ENCODE results near the gene BLTP2. TPM values are rescaled to one million over a fixed set of nuclear protein-coding genes. Genes with fewer than 3 reads are reported as not detected.

The BLTP2 gene
- total RNA-seq, 1 experiment from 2014 or later, result 139 TPM

DNA sequence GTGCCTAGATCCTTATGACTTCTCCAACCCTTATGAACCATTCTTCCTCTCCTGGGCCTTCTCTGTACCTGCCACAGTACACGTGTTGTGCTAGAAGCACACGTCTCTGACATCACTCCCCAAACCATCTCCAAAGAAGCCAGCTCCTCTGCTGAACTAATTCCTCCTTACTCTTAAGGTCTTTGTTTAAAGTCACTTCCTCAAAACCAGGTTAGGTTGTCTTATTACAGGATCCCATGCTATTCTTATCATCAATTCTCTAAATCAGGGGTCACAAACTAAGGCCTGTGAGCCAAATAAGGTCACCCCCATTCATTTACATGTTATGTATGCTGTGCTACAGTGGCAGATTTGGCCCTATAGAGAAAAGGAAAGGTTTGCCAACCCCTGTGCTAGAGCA, 21.0 kb upstream of the BLTP2 start:
- Mint-ChIP-seq H3K27ac (no peak overlapping the region; the same call in 1 of the 2 replicates), H3K4me3 (no peak overlapping the region), H3K4me1 (peaks cover 18% of the 10 kb centered on the region), H3K36me3 (peaks cover 25% of the 10 kb centered on the region), H3K27me3 (ENCODE audit: low read depth) (no peaks in the 10 kb centered on the region), H3K9me3 (0 out of 2 replicates have a peak, but pooled peaks cover 3% of the 10 kb centered on the region)
- ChIA-PET CTCF (interaction anchor here (1.6 kb wide), 1 partner anchor 21 kb away, joined by 5 read pairs; the partner anchor contains the start of gene BLTP2), POLR2A (no interaction called here)
- no peak for DNase-seq (ENCODE audit: low spot score)
- no peak for TF ChIP-seq EMX1 (CRISPR knock-in tag; IDR thresholded peaks at IDR 0.05)
- TF ChIP-seq, protein P1, sequence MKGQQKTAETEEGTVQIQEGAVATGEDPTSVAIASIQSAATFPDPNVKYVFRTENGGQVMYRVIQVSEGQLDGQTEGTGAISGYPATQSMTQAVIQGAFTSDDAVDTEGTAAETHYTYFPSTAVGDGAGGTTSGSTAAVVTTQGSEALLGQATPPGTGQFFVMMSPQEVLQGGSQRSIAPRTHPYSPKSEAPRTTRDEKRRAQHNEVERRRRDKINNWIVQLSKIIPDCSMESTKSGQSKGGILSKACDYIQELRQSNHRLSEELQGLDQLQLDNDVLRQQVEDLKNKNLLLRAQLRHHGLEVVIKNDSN (CRISPR knock-in tag; IDR thresholded peaks at IDR 0.05), result no peak
- no peak for TF ChIP-seq KAT7 (CRISPR knock-in tag; IDR thresholded peaks at IDR 0.05; ENCODE audit: borderline replicate concordance)
- no peak for TF ChIP-seq CBFB (CRISPR knock-in tag; IDR thresholded peaks at IDR 0.05; ENCODE audit: low read depth)
- TF ChIP-seq, protein P2, sequence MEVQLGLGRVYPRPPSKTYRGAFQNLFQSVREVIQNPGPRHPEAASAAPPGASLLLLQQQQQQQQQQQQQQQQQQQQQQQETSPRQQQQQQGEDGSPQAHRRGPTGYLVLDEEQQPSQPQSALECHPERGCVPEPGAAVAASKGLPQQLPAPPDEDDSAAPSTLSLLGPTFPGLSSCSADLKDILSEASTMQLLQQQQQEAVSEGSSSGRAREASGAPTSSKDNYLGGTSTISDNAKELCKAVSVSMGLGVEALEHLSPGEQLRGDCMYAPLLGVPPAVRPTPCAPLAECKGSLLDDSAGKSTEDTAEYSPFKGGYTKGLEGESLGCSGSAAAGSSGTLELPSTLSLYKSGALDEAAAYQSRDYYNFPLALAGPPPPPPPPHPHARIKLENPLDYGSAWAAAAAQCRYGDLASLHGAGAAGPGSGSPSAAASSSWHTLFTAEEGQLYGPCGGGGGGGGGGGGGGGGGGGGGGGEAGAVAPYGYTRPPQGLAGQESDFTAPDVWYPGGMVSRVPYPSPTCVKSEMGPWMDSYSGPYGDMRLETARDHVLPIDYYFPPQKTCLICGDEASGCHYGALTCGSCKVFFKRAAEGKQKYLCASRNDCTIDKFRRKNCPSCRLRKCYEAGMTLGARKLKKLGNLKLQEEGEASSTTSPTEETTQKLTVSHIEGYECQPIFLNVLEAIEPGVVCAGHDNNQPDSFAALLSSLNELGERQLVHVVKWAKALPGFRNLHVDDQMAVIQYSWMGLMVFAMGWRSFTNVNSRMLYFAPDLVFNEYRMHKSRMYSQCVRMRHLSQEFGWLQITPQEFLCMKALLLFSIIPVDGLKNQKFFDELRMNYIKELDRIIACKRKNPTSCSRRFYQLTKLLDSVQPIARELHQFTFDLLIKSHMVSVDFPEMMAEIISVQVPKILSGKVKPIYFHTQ (CRISPR knock-in tag; IDR thresholded peaks at IDR 0.05), result no peak
- no peak for TF ChIP-seq NR3C1 (CRISPR knock-in tag; conservative IDR thresholded peaks at IDR 0.05; ENCODE audit: low read depth)
- TF ChIP-seq TEAD4 (CRISPR knock-in tag; IDR thresholded peaks at IDR 0.05), result no peak
- no peak for TF ChIP-seq FOXK1 (CRISPR knock-in tag; IDR thresholded peaks at IDR 0.05)
- TF ChIP-seq, protein P3, sequence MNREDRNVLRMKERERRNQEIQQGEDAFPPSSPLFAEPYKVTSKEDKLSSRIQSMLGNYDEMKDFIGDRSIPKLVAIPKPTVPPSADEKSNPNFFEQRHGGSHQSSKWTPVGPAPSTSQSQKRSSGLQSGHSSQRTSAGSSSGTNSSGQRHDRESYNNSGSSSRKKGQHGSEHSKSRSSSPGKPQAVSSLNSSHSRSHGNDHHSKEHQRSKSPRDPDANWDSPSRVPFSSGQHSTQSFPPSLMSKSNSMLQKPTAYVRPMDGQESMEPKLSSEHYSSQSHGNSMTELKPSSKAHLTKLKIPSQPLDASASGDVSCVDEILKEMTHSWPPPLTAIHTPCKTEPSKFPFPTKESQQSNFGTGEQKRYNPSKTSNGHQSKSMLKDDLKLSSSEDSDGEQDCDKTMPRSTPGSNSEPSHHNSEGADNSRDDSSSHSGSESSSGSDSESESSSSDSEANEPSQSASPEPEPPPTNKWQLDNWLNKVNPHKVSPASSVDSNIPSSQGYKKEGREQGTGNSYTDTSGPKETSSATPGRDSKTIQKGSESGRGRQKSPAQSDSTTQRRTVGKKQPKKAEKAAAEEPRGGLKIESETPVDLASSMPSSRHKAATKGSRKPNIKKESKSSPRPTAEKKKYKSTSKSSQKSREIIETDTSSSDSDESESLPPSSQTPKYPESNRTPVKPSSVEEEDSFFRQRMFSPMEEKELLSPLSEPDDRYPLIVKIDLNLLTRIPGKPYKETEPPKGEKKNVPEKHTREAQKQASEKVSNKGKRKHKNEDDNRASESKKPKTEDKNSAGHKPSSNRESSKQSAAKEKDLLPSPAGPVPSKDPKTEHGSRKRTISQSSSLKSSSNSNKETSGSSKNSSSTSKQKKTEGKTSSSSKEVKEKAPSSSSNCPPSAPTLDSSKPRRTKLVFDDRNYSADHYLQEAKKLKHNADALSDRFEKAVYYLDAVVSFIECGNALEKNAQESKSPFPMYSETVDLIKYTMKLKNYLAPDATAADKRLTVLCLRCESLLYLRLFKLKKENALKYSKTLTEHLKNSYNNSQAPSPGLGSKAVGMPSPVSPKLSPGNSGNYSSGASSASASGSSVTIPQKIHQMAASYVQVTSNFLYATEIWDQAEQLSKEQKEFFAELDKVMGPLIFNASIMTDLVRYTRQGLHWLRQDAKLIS (CRISPR knock-in tag; IDR thresholded peaks at IDR 0.05; ENCODE audit: borderline replicate concordance), result no peak
- TF ChIP-seq RORB (CRISPR knock-in tag; IDR thresholded peaks at IDR 0.05), result no peak
- TF ChIP-seq, protein P4, sequence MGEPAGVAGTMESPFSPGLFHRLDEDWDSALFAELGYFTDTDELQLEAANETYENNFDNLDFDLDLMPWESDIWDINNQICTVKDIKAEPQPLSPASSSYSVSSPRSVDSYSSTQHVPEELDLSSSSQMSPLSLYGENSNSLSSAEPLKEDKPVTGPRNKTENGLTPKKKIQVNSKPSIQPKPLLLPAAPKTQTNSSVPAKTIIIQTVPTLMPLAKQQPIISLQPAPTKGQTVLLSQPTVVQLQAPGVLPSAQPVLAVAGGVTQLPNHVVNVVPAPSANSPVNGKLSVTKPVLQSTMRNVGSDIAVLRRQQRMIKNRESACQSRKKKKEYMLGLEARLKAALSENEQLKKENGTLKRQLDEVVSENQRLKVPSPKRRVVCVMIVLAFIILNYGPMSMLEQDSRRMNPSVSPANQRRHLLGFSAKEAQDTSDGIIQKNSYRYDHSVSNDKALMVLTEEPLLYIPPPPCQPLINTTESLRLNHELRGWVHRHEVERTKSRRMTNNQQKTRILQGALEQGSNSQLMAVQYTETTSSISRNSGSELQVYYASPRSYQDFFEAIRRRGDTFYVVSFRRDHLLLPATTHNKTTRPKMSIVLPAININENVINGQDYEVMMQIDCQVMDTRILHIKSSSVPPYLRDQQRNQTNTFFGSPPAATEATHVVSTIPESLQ (CRISPR knock-in tag; IDR thresholded peaks at IDR 0.05), result no peak
- no peak for TF ChIP-seq NR2C2 (CRISPR knock-in tag; IDR thresholded peaks at IDR 0.05)
- ATAC-seq, result no peak

DNA sequence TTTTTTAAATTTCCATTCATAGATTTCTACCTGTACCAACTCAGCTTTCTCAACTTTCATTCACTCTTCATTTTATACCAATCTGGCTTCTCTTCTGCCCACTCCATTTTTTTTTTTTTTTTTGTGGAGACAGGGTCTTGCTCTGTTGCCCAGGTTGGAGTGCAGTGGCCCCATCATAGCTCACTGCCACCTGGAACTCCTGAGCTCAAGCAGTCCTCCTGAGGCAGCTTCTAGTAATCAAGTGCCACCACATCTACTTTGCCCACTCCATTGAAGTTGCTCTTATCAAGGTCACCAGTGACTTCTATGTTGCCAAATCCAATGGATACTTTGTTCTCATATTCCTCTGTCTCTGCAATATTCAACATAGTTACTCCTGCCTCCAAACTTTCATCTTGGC, 18.8 kb upstream of the BLTP2 start:
- Mint-ChIP-seq H3K4me1 (peaks cover 20% of the 10 kb centered on the region), H3K9me3 (peaks cover 15% of the 10 kb centered on the region)
- ATAC-seq, result no peak
- no peak for TF ChIP-seq RORB (CRISPR knock-in tag; IDR thresholded peaks at IDR 0.05)
- TF ChIP-seq, protein P5, sequence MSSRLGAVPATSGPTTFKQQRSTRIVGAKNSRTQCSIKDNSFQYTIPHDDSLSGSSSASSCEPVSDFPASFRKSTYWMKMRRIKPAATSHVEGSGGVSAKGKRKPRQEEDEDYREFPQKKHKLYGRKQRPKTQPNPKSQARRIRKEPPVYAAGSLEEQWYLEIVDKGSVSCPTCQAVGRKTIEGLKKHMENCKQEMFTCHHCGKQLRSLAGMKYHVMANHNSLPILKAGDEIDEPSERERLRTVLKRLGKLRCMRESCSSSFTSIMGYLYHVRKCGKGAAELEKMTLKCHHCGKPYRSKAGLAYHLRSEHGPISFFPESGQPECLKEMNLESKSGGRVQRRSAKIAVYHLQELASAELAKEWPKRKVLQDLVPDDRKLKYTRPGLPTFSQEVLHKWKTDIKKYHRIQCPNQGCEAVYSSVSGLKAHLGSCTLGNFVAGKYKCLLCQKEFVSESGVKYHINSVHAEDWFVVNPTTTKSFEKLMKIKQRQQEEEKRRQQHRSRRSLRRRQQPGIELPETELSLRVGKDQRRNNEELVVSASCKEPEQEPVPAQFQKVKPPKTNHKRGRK (CRISPR knock-in tag; IDR thresholded peaks at IDR 0.05; ENCODE audit: borderline replicate concordance), result no peak
- TF ChIP-seq, protein P6, sequence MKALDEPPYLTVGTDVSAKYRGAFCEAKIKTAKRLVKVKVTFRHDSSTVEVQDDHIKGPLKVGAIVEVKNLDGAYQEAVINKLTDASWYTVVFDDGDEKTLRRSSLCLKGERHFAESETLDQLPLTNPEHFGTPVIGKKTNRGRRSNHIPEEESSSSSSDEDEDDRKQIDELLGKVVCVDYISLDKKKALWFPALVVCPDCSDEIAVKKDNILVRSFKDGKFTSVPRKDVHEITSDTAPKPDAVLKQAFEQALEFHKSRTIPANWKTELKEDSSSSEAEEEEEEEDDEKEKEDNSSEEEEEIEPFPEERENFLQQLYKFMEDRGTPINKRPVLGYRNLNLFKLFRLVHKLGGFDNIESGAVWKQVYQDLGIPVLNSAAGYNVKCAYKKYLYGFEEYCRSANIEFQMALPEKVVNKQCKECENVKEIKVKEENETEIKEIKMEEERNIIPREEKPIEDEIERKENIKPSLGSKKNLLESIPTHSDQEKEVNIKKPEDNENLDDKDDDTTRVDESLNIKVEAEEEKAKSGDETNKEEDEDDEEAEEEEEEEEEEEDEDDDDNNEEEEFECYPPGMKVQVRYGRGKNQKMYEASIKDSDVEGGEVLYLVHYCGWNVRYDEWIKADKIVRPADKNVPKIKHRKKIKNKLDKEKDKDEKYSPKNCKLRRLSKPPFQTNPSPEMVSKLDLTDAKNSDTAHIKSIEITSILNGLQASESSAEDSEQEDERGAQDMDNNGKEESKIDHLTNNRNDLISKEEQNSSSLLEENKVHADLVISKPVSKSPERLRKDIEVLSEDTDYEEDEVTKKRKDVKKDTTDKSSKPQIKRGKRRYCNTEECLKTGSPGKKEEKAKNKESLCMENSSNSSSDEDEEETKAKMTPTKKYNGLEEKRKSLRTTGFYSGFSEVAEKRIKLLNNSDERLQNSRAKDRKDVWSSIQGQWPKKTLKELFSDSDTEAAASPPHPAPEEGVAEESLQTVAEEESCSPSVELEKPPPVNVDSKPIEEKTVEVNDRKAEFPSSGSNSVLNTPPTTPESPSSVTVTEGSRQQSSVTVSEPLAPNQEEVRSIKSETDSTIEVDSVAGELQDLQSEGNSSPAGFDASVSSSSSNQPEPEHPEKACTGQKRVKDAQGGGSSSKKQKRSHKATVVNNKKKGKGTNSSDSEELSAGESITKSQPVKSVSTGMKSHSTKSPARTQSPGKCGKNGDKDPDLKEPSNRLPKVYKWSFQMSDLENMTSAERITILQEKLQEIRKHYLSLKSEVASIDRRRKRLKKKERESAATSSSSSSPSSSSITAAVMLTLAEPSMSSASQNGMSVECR (CRISPR knock-in tag; IDR thresholded peaks at IDR 0.05; ENCODE audit: borderline replicate concordance), result no peak
- TF ChIP-seq NR3C1 (CRISPR knock-in tag; conservative IDR thresholded peaks at IDR 0.05; ENCODE audit: low read depth), result no peak
- TF ChIP-seq, protein P7, sequence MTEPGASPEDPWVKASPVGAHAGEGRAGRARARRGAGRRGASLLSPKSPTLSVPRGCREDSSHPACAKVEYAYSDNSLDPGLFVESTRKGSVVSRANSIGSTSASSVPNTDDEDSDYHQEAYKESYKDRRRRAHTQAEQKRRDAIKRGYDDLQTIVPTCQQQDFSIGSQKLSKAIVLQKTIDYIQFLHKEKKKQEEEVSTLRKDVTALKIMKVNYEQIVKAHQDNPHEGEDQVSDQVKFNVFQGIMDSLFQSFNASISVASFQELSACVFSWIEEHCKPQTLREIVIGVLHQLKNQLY (CRISPR knock-in tag; IDR thresholded peaks at IDR 0.05), result no peak
- TF ChIP-seq, protein P8, sequence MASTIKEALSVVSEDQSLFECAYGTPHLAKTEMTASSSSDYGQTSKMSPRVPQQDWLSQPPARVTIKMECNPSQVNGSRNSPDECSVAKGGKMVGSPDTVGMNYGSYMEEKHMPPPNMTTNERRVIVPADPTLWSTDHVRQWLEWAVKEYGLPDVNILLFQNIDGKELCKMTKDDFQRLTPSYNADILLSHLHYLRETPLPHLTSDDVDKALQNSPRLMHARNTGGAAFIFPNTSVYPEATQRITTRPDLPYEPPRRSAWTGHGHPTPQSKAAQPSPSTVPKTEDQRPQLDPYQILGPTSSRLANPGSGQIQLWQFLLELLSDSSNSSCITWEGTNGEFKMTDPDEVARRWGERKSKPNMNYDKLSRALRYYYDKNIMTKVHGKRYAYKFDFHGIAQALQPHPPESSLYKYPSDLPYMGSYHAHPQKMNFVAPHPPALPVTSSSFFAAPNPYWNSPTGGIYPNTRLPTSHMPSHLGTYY (CRISPR knock-in tag; IDR thresholded peaks at IDR 0.05), result no peak
- TF ChIP-seq ZNF121 (CRISPR knock-in tag; IDR thresholded peaks at IDR 0.05), result no peak

More for the DNA sequence above, 18.8 kb upstream of the BLTP2 start:
- ChIA-PET CTCF (interaction anchor here (0.5 kb wide), 1 partner anchor 63 kb away, joined by 3 read pairs; no protein-coding TSS in a partner anchor), POLR2A (no interaction called here)
- Mint-ChIP-seq H3K36me3 (peaks cover 33% of the 10 kb centered on the region), H3K27me3 (ENCODE audit: low read depth) (0 out of 2 replicates have a peak, but pooled peaks cover 3% of the 10 kb centered on the region), H3K27ac (peak overlapping the region; percentile 100), H3K4me3 (peak overlapping the region; percentile 99)
- DNase-seq (ENCODE audit: low spot score), result no peak

Data from WTC11 (cell line).